HEK293 (cell line): ENCODE results near the gene LIPH.

Source experiments
- CTCF ChIA-PET: fragments of 350-600 bp; formaldehyde crosslinking; extraction: SDS; loops from one replicate; lab custom pipeline; 2021; ENCODE audit warnings: antibody characterized with exemption; lab: Yijun Ruan, JAX
- POLR2A ChIA-PET: fragments of 300-600 bp; formaldehyde crosslinking; extraction: SDS; loops from one replicate; lab custom pipeline; 2020; ENCODE audit warnings: antibody characterized with exemption, inconsistent platforms; lab: Yijun Ruan, JAX
- H3K27ac ChIP-seq: fragments of 200-500 bp; sonication (Bioruptor generic); 2 replicates; pipeline ENCODE4 v1.5.1; 2014; ENCODE audit warnings: low read depth, low read length, control low read depth, inconsistent platforms; ENCODE audit errors: extremely low read depth
- H3K36me3 ChIP-seq, 2 experiments: fragments of 200-500 bp in 1 of 2; sonication (Bioruptor generic) in 1 of 2; 1 replicate in 1 of 2; 2 replicates in 1 of 2; pipeline ENCODE4 v1.5.1; 2014 to 2017; ENCODE audit warnings: inconsistent platforms in 2 of 2, low read length in 2 of 2; ENCODE audit not compliant: control insufficient read depth in 2 of 2, insufficient read depth in 1 of 2
- H3K4me1 ChIP-seq: fragments of 200-500 bp; sonication (Bioruptor generic); 2 replicates; pipeline ENCODE4 v1.5.1; 2014; ENCODE audit warnings: mild to moderate bottlenecking, low read length, inconsistent platforms; ENCODE audit not compliant: control insufficient read depth, insufficient read depth
- H3K4me3 ChIP-seq: 2 replicates; pipeline ENCODE4 v1.5.1; 2011; ENCODE audit warnings: low read depth, mild to moderate bottlenecking, control low read depth, low read length, moderate library complexity
- H3K9me3 ChIP-seq: fragments of 200-500 bp; sonication (Bioruptor generic); 2 replicates; pipeline ENCODE4 v1.5.1; 2014; ENCODE audit warnings: low read depth, low read length, inconsistent platforms; ENCODE audit not compliant: control insufficient read depth, insufficient read depth
- EGR2 ChIP-seq: fragments of 450-650 bp; formaldehyde crosslinking; IDR thresholded peaks from 2 replicates; pipeline ENCODE4 v1.5.1; 2016; ENCODE audit warnings: low read depth, missing biosample characterization, missing genetic modification characterization
- FEZF1 ChIP-seq: fragments of 450-650 bp; formaldehyde crosslinking; IDR thresholded peaks from 2 replicates; pipeline ENCODE4 v1.5.1; 2016; ENCODE audit warnings: missing biosample characterization, missing genetic modification characterization
- HOXD13 ChIP-seq: sonication (generic); formaldehyde crosslinking; IDR thresholded peaks from 2 replicates; pipeline ENCODE4 v1.8.0; 2022; ENCODE audit warnings: missing genetic modification reagents, borderline replicate concordance
- KLF17 ChIP-seq: fragments of 450-650 bp; formaldehyde crosslinking; IDR thresholded peaks from 2 replicates; pipeline ENCODE4 v1.5.1; 2016; ENCODE audit warnings: missing biosample characterization, missing genetic modification characterization
- KLF7 ChIP-seq: fragments of 450-650 bp; formaldehyde crosslinking; IDR thresholded peaks from 2 replicates; pipeline ENCODE4 v1.5.1; 2016; ENCODE audit warnings: missing biosample characterization, missing genetic modification characterization, borderline replicate concordance
- SP7 ChIP-seq: fragments of 450-650 bp; formaldehyde crosslinking; IDR thresholded peaks from 2 replicates; pipeline ENCODE4 v1.5.1; 2016; ENCODE audit warnings: missing biosample characterization, missing genetic modification characterization
- YY2 ChIP-seq: fragments of 450-650 bp; formaldehyde crosslinking; IDR thresholded peaks from 2 replicates; pipeline ENCODE4 v1.5.1; 2016; ENCODE audit warnings: missing biosample characterization, missing genetic modification characterization
- ZBTB20 ChIP-seq: fragments of 450-650 bp; formaldehyde crosslinking; IDR thresholded peaks from 2 replicates; pipeline ENCODE4 v1.5.1; 2016; ENCODE audit warnings: missing biosample characterization, missing genetic modification characterization
- ZBTB21 ChIP-seq: fragments of 450-650 bp; formaldehyde crosslinking; IDR thresholded peaks from 2 replicates; pipeline ENCODE4 v1.5.1; 2017; ENCODE audit warnings: missing biosample characterization, missing genetic modification characterization
- ZEB2 ChIP-seq: fragments of 450-650 bp; formaldehyde crosslinking; IDR thresholded peaks from 2 replicates; pipeline ENCODE4 v1.5.1; 2016; ENCODE audit warnings: missing biosample characterization, missing genetic modification characterization
- ZFP37 ChIP-seq: fragments of 450-650 bp; formaldehyde crosslinking; IDR thresholded peaks from 2 replicates; pipeline ENCODE4 v1.5.1; 2016; ENCODE audit warnings: missing biosample characterization, missing genetic modification characterization
- ZIC2 ChIP-seq: fragments of 450-650 bp; formaldehyde crosslinking; IDR thresholded peaks from 2 replicates; pipeline ENCODE4 v1.5.1; 2016; ENCODE audit warnings: missing biosample characterization, missing genetic modification characterization
- ZNF112 ChIP-seq: fragments of 450-650 bp; formaldehyde crosslinking; IDR thresholded peaks from 2 replicates; pipeline ENCODE4 v1.5.0; 2017; ENCODE audit warnings: missing biosample characterization, missing genetic modification characterization
- ZNF114 ChIP-seq: fragments of 450-650 bp; formaldehyde crosslinking; IDR thresholded peaks from 2 replicates; pipeline ENCODE4 v1.5.0; 2017; ENCODE audit warnings: missing biosample characterization, missing genetic modification characterization
- ZNF16 ChIP-seq: fragments of 450-650 bp; formaldehyde crosslinking; IDR thresholded peaks from 2 replicates; pipeline ENCODE4 v1.5.1; 2016; ENCODE audit warnings: low read depth, missing biosample characterization, missing genetic modification characterization
- ZNF169 ChIP-seq: fragments of 450-650 bp; formaldehyde crosslinking; IDR thresholded peaks from 2 replicates; pipeline ENCODE4 v1.5.1; 2016; ENCODE audit warnings: missing biosample characterization, missing genetic modification characterization
- ZNF311 ChIP-seq: fragments of 450-650 bp; formaldehyde crosslinking; IDR thresholded peaks from 2 replicates; pipeline ENCODE4 v1.5.1; 2017; ENCODE audit warnings: missing biosample characterization, missing genetic modification characterization, borderline replicate concordance
- ZNF549 ChIP-seq: fragments of 450-650 bp; IDR thresholded peaks from 2 replicates; pipeline ENCODE4 v1.5.1; 2018; ENCODE audit warnings: missing biosample characterization, missing genetic modification characterization, mild to moderate bottlenecking, inconsistent platforms, moderate library complexity
- ZNF623 ChIP-seq: fragments of 450-650 bp; formaldehyde crosslinking; IDR thresholded peaks from 2 replicates; pipeline ENCODE4 v1.5.1; 2016; ENCODE audit warnings: missing biosample characterization, missing genetic modification characterization
- ZNF677 ChIP-seq: fragments of 450-650 bp; IDR thresholded peaks from 2 replicates; pipeline ENCODE4 v1.5.0; 2018; ENCODE audit warnings: missing biosample characterization, mild to moderate bottlenecking, missing genetic modification characterization, moderate library complexity
- ZNF707 ChIP-seq: fragments of 450-650 bp; formaldehyde crosslinking; IDR thresholded peaks from 2 replicates; pipeline ENCODE4 v1.5.1; 2016; ENCODE audit warnings: missing biosample characterization, missing genetic modification characterization
- ZNF785 ChIP-seq: fragments of 450-650 bp; formaldehyde crosslinking; IDR thresholded peaks from 2 replicates; pipeline ENCODE4 v1.5.1; 2016; ENCODE audit warnings: missing biosample characterization, missing genetic modification characterization
- ZNF837 ChIP-seq: fragments of 450-650 bp; formaldehyde crosslinking; IDR thresholded peaks from 2 replicates; pipeline ENCODE4 v1.5.1; 2016; ENCODE audit warnings: missing biosample characterization, missing genetic modification characterization
- TF ChIP-seq, protein P1 (sequence below): fragments of 450-650 bp; formaldehyde crosslinking; IDR thresholded peaks from 2 replicates; pipeline ENCODE4 v1.5.1; 2016; ENCODE audit warnings: missing biosample characterization, missing genetic modification characterization
- TF ChIP-seq, protein P2 (sequence below): fragments of 450-650 bp; formaldehyde crosslinking; IDR thresholded peaks from 2 replicates; pipeline ENCODE4 v1.5.1; 2017; ENCODE audit warnings: missing biosample characterization, missing genetic modification characterization
- TF ChIP-seq, protein P3 (sequence below): fragments of 450-650 bp; formaldehyde crosslinking; IDR thresholded peaks from 2 replicates; pipeline ENCODE4 v1.5.1; 2016; ENCODE audit warnings: missing biosample characterization, missing genetic modification characterization
- TF ChIP-seq, protein P4 (sequence below): fragments of 450-650 bp; formaldehyde crosslinking; IDR thresholded peaks from 2 replicates; pipeline ENCODE4 v1.5.1; 2016; ENCODE audit warnings: missing biosample characterization, missing genetic modification characterization, borderline replicate concordance

Gene LIPH

DNA sequence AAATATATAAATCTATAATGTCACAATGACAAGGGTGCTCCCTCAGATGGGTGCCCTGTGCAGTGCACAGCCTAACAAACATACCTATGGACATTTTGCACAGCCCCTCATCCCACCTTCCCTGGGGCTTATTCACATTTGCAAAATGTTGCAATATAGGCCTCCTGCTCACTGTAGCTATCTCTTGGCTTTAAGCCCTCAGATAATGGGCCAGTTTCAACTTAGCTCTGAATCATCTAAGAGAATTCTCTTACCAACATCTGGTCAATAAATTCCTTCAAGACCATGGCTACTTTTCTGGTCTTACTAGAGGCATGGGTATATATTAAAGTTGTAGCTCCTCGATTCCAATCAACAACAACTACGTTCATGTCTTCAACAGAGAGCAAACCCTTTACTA lies 17.9 kb downstream of the LIPH start:
- Histone ChIP-seq H3K4me3 (no peak overlapping the region), H3K36me3 (no peaks in the 10 kb centered on the region), H3K4me1 (no peaks in the 10 kb centered on the region), H3K9me3 (no peaks in the 10 kb centered on the region), H3K27ac (no peak overlapping the region)
- CTCF ChIA-PET, result interaction anchor here (0.8 to 1.3 kb wide), 2 partner anchors 21 to 251 kb away, joined by 3 to 4 read pairs; no protein-coding TSS in a partner anchor
- POLR2A ChIA-PET, result interaction anchor here (1.1 kb wide), 1 partner anchor 24 kb away, joined by 3 read pairs; no protein-coding TSS in a partner anchor
- TF ChIP-seq KLF17 (tag by site-specific recombination) (no peak), HOXD13 (CRISPR knock-in tag) (no peak), YY2 (tag by site-specific recombination) (no peak), ZNF677 (tag by site-specific recombination) (no peak), EGR2 (tag by site-specific recombination) (no peak), ZNF785 (tag by site-specific recombination) (no peak), ZNF112 (no peak), SP7 (tag by site-specific recombination) (no peak), ZFP37 (tag by site-specific recombination) (no peak), ZEB2 (tag by site-specific recombination) (no peak), ZNF837 (no peak), ZBTB21 (no peak), ZNF16 (tag by site-specific recombination) (no peak), ZNF707 (tag by site-specific recombination) (no peak), ZNF169 (tag by site-specific recombination) (no peak), ZIC2 (tag by site-specific recombination) (no peak), ZNF623 (tag by site-specific recombination) (no peak), ZNF549 (no peak)
- TF ChIP-seq, protein P1, sequence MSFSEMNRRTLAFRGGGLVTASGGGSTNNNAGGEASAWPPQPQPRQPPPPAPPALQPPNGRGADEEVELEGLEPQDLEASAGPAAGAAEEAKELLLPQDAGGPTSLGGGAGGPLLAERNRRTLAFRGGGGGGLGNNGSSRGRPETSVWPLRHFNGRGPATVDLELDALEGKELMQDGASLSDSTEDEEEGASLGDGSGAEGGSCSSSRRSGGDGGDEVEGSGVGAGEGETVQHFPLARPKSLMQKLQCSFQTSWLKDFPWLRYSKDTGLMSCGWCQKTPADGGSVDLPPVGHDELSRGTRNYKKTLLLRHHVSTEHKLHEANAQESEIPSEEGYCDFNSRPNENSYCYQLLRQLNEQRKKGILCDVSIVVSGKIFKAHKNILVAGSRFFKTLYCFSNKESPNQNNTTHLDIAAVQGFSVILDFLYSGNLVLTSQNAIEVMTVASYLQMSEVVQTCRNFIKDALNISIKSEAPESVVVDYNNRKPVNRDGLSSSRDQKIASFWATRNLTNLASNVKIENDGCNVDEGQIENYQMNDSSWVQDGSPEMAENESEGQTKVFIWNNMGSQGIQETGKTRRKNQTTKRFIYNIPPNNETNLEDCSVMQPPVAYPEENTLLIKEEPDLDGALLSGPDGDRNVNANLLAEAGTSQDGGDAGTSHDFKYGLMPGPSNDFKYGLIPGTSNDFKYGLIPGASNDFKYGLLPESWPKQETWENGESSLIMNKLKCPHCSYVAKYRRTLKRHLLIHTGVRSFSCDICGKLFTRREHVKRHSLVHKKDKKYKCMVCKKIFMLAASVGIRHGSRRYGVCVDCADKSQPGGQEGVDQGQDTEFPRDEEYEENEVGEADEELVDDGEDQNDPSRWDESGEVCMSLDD, result no peak
- TF ChIP-seq, protein P2, sequence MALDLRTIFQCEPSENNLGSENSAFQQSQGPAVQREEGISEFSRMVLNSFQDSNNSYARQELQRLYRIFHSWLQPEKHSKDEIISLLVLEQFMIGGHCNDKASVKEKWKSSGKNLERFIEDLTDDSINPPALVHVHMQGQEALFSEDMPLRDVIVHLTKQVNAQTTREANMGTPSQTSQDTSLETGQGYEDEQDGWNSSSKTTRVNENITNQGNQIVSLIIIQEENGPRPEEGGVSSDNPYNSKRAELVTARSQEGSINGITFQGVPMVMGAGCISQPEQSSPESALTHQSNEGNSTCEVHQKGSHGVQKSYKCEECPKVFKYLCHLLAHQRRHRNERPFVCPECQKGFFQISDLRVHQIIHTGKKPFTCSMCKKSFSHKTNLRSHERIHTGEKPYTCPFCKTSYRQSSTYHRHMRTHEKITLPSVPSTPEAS, result no peak

DNA sequence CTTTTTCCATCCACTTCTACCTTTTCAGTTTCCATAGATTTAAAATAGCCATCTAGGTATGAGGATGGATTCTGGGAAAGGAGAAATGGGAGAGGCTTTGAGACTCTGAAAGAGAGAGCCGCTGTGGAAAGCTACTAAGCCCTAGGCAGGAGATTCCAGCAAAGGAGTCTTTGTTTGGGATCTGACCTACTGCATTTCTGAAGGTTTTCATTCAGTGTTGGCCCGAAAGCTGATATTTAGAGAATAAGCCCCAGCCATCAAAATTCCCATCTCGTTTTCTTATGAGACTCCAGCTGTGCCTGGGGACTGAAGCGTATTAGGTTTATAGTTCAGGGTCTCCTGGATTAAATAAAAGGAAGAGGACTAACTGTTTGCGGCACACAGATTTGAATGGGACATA lies 19.5 kb downstream of the LIPH start:
- H3K9me3 ChIP-seq, result no peaks in the 10 kb centered on the region
- no peak overlapping the region for H3K4me3 ChIP-seq
- ChIA-PET CTCF (interaction anchor here (0.7 to 1.4 kb wide), 4 partner anchors 20 to 66 kb away, joined by 3 to 4 read pairs (median 3); partner anchors contain the start of gene TMEM41A), POLR2A (no interaction called here)
- no peak overlapping the region for H3K27ac ChIP-seq
- H3K4me1 ChIP-seq, result no peaks in the 10 kb centered on the region
- H3K36me3 ChIP-seq, result no peaks in the 10 kb centered on the region
- TF ChIP-seq ZNF311 (tag by site-specific recombination) (no peak), KLF7 (tag by site-specific recombination) (no peak), ZBTB20 (tag by site-specific recombination) (no peak), ZNF114 (tag by site-specific recombination) (no peak), FEZF1 (no peak)
- TF ChIP-seq, protein P3, sequence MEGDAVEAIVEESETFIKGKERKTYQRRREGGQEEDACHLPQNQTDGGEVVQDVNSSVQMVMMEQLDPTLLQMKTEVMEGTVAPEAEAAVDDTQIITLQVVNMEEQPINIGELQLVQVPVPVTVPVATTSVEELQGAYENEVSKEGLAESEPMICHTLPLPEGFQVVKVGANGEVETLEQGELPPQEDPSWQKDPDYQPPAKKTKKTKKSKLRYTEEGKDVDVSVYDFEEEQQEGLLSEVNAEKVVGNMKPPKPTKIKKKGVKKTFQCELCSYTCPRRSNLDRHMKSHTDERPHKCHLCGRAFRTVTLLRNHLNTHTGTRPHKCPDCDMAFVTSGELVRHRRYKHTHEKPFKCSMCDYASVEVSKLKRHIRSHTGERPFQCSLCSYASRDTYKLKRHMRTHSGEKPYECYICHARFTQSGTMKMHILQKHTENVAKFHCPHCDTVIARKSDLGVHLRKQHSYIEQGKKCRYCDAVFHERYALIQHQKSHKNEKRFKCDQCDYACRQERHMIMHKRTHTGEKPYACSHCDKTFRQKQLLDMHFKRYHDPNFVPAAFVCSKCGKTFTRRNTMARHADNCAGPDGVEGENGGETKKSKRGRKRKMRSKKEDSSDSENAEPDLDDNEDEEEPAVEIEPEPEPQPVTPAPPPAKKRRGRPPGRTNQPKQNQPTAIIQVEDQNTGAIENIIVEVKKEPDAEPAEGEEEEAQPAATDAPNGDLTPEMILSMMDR (tag by site-specific recombination), result no peak
- TF ChIP-seq, protein P4, sequence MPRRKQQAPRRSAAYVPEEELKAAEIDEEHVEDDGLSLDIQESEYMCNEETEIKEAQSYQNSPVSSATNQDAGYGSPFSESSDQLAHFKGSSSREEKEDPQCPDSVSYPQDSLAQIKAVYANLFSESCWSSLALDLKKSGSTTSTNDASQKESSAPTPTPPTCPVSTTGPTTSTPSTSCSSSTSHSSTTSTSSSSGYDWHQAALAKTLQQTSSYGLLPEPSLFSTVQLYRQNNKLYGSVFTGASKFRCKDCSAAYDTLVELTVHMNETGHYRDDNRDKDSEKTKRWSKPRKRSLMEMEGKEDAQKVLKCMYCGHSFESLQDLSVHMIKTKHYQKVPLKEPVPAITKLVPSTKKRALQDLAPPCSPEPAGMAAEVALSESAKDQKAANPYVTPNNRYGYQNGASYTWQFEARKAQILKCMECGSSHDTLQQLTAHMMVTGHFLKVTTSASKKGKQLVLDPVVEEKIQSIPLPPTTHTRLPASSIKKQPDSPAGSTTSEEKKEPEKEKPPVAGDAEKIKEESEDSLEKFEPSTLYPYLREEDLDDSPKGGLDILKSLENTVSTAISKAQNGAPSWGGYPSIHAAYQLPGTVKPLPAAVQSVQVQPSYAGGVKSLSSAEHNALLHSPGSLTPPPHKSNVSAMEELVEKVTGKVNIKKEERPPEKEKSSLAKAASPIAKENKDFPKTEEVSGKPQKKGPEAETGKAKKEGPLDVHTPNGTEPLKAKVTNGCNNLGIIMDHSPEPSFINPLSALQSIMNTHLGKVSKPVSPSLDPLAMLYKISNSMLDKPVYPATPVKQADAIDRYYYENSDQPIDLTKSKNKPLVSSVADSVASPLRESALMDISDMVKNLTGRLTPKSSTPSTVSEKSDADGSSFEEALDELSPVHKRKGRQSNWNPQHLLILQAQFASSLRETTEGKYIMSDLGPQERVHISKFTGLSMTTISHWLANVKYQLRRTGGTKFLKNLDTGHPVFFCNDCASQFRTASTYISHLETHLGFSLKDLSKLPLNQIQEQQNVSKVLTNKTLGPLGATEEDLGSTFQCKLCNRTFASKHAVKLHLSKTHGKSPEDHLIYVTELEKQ (tag by site-specific recombination), result no peak
